22Rv1 (cell line): ENCODE measurements around the gene TEX54.

ENCODE experiments used
- CTCF ChIP-seq: fragments of 450-650 bp; IDR thresholded peaks from 2 replicates; pipeline ENCODE4 v1.5.1; 2017; ENCODE audit warnings: mild to moderate bottlenecking
- ZFX ChIP-seq: fragments of 450-650 bp; IDR thresholded peaks from 2 replicates; pipeline ENCODE4 v1.6.1; 2017; ENCODE audit warnings: antibody characterized with exemption, borderline replicate concordance

- no peak for TF ChIP-seq CTCF
- TF ChIP-seq ZFX, result no peak
These were observed 33.0 kb upstream of the TEX54 start for GRCh38 chr11:62865635-62866034.
